Peyer's patch (tissue), 4 donors: Measurements from ENCODE around the gene FAM89A. TPM values are rescaled to one million over a fixed set of nuclear protein-coding genes. Genes with fewer than 3 reads are reported as not detected.

Experiments used
- DNase-seq, 3 donors: peaks; one replicate each; pipeline ENCODE4 v3.0.0-alpha.2; 2017 to 2019
- H3K27ac ChIP-seq, 4 donors: fragments of 200-600 bp; sonication (generic); one replicate each; pipeline ENCODE4 v1.5.1; 2016 to 2019
- H3K27me3 ChIP-seq, 2 donors: fragments of 200-600 bp; sonication (generic); one replicate each; pipeline ENCODE4 v1.5.1; 2019
- H3K36me3 ChIP-seq, 3 donors: fragments of 200-600 bp; sonication (generic); one replicate each; pipeline ENCODE4 v1.5.1; 2016 to 2019
- H3K4me1 ChIP-seq, 4 donors: fragments of 200-600 bp; sonication (generic); one replicate each; pipeline ENCODE4 v1.5.1; 2016 to 2019
- H3K4me3 ChIP-seq, 4 donors: fragments of 200-600 bp; sonication (generic); 1 replicate in 3 of 4; 2 replicates in 1 of 4; pipeline ENCODE4 v1.5.1; 2016 to 2019; ENCODE audit warnings: mild to moderate bottlenecking in 1 of 4
- H3K9me3 ChIP-seq, 4 donors: fragments of 200-600 bp; sonication (generic); one replicate each; pipeline ENCODE4 v1.5.1; 2016 to 2019; ENCODE audit warnings: mild to moderate bottlenecking in 1 of 4
- POLR2A ChIP-seq, 2 donors: fragments of 450-650 bp; IDR thresholded peaks; one replicate each; pipeline ENCODE4 v1.5.1; 2017; ENCODE audit warnings: antibody characterized with exemption in 2 of 2, mild to moderate bottlenecking in 2 of 2, moderate library complexity in 2 of 2
- total RNA-seq, 4 donors: library from RNA; depleted of rRNA; stranded (reverse); fragments of >200 nt; gene quantifications; one replicate each; pipeline ENCODE4 v1.1.0, GENCODE V29; 2016
- TF ChIP-seq, protein P1 (sequence below), 6 experiments: fragments of 450-650 bp in 4 of 6; fragments of 200-600 bp in 2 of 6; sonication (generic) in 1 of 6; IDR thresholded peaks; one replicate each; pipeline ENCODE4 v1.5.1; 2017 to 2019; ENCODE audit warnings: antibody characterized with exemption in 6 of 6, mild to moderate bottlenecking in 3 of 6, moderate library complexity in 1 of 6

Gene FAM89A
- total RNA-seq, 4 donors from 2014 or later: 0.94 to 3.0 (median 1.6) TPM; not detected in 1

DNA sequence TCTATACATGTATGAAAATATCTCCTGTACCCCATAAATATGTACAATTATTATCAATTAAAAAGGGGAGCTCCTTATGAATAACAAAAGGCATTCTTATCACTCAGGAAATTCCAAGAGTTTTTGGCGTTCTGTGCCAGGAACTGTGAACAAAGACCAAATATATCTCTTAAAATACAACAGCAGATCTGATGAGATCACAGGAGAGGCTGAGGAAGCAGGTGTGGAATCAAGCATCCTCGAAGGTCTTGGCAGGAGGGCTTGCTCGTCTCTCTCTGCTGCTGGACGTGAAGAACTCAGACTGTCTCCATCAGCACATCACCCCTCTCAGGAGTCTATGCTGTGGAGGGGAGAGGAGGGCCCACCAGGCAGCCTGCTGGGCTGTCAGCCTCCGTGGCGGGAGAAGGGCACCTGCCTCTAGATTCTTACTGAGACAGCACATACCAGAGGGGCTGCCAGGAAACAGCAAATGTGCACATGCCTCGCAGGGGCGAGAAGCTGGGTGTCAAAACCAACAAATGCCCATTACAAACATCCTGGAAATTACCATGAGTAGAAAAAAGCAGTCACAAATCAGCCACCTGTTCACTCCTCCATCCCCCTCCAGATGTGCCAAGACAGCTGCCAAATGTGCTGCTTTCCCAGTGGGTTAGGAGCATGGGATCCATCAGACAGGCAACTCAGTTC lies 30.8 kb upstream of the FAM89A start:
- Histone ChIP-seq H3K4me3 (no peak overlapping the region), H3K9me3 (no peaks in the 10 kb centered on the region), H3K27me3 (no peaks in the 10 kb centered on the region), H3K36me3 (no peaks in the 10 kb centered on the region), H3K4me1 (no peaks in the 10 kb centered on the region), H3K27ac (no peak overlapping the region)
- no peak for TF ChIP-seq POLR2A (IDR thresholded peaks at IDR 0.05)
- TF ChIP-seq, protein P1, sequence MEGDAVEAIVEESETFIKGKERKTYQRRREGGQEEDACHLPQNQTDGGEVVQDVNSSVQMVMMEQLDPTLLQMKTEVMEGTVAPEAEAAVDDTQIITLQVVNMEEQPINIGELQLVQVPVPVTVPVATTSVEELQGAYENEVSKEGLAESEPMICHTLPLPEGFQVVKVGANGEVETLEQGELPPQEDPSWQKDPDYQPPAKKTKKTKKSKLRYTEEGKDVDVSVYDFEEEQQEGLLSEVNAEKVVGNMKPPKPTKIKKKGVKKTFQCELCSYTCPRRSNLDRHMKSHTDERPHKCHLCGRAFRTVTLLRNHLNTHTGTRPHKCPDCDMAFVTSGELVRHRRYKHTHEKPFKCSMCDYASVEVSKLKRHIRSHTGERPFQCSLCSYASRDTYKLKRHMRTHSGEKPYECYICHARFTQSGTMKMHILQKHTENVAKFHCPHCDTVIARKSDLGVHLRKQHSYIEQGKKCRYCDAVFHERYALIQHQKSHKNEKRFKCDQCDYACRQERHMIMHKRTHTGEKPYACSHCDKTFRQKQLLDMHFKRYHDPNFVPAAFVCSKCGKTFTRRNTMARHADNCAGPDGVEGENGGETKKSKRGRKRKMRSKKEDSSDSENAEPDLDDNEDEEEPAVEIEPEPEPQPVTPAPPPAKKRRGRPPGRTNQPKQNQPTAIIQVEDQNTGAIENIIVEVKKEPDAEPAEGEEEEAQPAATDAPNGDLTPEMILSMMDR (IDR thresholded peaks at IDR 0.05): no peak
- no peak for DNase-seq

DNA sequence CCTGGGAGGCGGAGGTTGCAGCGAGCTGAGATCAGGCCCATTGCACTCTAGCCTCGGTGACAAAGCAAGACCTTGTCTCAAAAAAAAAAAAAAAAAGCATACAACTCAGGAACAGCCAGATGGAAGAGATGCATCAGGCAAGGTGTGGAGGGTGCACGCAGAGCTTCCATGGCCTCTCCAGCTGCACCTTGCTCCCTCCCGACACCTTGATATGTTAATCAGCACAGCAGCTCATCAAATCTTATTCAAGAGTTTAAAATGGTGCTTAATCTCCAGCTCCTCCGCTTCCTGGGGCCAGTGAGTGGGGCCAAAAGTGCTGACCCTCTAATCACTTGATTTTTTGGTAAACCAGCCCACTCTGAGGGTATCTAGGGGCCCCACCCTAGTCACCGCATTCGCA lies 29.3 kb upstream of the FAM89A start:
- Histone ChIP-seq H3K36me3 (no peaks in the 10 kb centered on the region), H3K9me3 (no peaks in the 10 kb centered on the region), H3K27ac (no peak overlapping the region), H3K27me3 (no peaks in the 10 kb centered on the region), H3K4me1 (no peaks in the 10 kb centered on the region), H3K4me3 (no peak overlapping the region)
- DNase-seq: no peak
- no peak for TF ChIP-seq POLR2A (IDR thresholded peaks at IDR 0.05)
- TF ChIP-seq, protein P1 (IDR thresholded peaks at IDR 0.05): no peak

DNA sequence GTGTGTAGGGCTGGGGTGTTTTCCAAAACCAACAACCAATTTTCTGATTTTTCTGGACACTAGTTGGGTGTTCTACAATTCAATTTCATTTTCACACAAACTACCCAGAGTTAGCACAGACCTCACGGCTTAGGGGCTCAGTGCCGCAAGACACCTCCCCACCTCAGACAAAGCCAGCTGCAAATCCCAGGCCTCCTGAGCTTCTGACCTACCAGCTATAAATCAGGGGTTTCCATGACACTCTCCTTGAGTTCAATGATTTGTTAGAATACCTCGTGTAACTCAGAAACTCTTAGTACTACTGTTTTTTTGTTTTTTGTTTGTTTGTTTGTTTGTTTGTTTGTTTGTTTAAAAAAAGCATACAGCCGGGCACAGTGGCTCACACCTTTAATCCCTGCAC lies 28.7 kb upstream of the FAM89A start:
- no peak for DNase-seq
- no peak for TF ChIP-seq POLR2A (IDR thresholded peaks at IDR 0.05)
- no peaks in the 10 kb centered on the region for H3K9me3 ChIP-seq
- no peaks in the 10 kb centered on the region for H3K27me3 ChIP-seq
- no peaks in the 10 kb centered on the region for H3K4me1 ChIP-seq
- H3K4me3 ChIP-seq: no peak overlapping the region
- no peak overlapping the region for H3K27ac ChIP-seq
- no peaks in the 10 kb centered on the region for H3K36me3 ChIP-seq

DNA sequence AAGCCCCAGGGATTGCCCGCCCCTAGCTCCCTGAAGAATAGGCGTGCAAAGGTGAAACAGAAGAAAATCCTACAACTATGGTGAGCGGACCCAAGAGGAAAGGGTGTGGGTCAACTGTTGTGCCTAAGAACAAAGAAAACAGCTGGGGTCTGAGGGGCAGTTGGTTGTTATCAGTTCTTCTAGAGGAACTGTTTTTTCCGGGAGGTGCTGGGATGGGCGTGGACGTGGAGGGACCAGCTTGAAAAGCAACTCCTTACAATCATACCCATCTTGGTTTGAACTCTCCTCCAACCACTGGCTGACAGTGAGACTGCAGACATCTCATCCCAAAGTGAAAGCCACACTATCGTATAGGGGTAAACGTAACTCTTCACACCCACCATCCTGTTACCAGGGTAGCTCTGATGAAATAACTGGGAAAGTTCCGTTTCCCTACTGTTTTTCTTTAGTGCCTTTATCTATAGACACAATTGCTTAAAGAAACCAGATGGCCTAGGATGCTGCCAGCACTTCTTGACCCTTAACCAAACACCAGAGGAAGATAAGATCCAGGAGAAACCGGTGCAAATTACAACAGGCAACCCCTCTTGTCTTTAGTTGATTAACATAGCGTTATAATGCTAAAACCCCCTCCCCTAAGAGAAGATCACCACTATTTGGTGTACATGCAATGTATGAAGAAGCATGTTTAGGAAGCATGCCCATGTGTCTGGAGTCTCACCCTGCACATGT lies 25.6 kb upstream of the FAM89A start:
- Histone ChIP-seq H3K36me3 (no peaks in the 10 kb centered on the region), H3K4me3 (no peak overlapping the region), H3K4me1 (no peaks in the 10 kb centered on the region), H3K9me3 (no peaks in the 10 kb centered on the region), H3K27me3 (no peaks in the 10 kb centered on the region), H3K27ac (no peak overlapping the region)
- TF ChIP-seq, protein P1 (IDR thresholded peaks at IDR 0.05): no peak
- TF ChIP-seq POLR2A (IDR thresholded peaks at IDR 0.05): no peak
- no peak for DNase-seq

DNA sequence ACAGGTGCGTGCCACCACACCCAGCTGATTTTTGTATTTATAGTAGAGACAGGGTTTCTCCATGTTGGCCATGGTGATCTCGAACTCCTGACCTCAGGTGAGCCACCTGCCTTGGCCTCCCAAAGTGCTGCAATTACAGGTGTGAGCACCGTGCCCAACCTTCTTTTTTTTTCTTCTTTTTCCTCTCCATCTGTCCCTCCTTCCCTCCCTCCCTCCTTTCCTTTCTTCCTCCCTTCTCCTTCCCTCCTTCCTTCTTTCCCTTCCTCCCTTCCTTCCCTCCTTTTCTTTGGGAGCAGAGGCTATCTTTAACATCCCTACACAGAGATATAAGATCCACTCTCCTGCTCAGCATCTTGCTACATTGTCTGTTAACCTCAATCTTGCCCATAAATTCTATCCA lies 24.4 kb upstream of the FAM89A start:
- no peak overlapping the region for H3K4me3 ChIP-seq
- no peak for DNase-seq
- H3K27me3 ChIP-seq: no peaks in the 10 kb centered on the region
- H3K36me3 ChIP-seq: no peaks in the 10 kb centered on the region
- TF ChIP-seq, protein P1 (IDR thresholded peaks at IDR 0.05): no peak
- TF ChIP-seq POLR2A (IDR thresholded peaks at IDR 0.05): no peak
- no peak overlapping the region for H3K27ac ChIP-seq
- H3K4me1 ChIP-seq: no peaks in the 10 kb centered on the region
- no peaks in the 10 kb centered on the region for H3K9me3 ChIP-seq

DNA sequence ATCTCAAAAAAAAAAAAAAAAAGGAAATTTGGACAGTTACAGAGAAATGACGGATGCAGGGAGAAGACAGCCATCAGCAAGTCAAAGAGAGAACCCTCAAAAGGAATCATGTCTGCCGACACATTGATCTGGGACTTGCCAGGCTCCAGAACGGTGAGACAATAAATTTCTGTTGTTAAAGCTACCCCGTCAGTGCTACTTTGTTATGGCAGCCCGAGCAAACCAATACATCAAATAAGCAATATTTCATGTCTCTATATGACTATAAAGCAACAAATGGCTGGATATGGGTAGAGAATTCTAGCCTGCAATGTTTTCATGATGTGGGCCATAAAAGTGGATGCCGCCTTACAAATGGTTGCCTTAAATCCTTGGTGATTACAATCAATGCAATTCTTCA lies 23.3 kb upstream of the FAM89A start:
- H3K4me3 ChIP-seq: no peak overlapping the region
- DNase-seq: no peak
- H3K4me1 ChIP-seq: no peaks in the 10 kb centered on the region
- no peak overlapping the region for H3K27ac ChIP-seq
- H3K9me3 ChIP-seq: no peaks in the 10 kb centered on the region
- no peak for TF ChIP-seq POLR2A (IDR thresholded peaks at IDR 0.05)
- TF ChIP-seq, protein P1 (IDR thresholded peaks at IDR 0.05): no peak
- no peaks in the 10 kb centered on the region for H3K36me3 ChIP-seq
- H3K27me3 ChIP-seq: no peaks in the 10 kb centered on the region
